NK-92 treated with Interleukin-12 subunit alpha and Interleukin-12 subunit beta, amount 100 ng/mL, for 24 hours (cell line): ENCODE data around the gene DCAF6.
"Not testable (repeated sequence)": the region's sequence is repeated elsewhere in the genome, so short reads cannot be mapped to it uniquely, and the experiment has no call there.

Experiments
- DNase-seq: peaks from one replicate; lab custom pipeline; 2025; lab: John Stamatoyannopoulos, UW

The DCAF6 gene, protein sequence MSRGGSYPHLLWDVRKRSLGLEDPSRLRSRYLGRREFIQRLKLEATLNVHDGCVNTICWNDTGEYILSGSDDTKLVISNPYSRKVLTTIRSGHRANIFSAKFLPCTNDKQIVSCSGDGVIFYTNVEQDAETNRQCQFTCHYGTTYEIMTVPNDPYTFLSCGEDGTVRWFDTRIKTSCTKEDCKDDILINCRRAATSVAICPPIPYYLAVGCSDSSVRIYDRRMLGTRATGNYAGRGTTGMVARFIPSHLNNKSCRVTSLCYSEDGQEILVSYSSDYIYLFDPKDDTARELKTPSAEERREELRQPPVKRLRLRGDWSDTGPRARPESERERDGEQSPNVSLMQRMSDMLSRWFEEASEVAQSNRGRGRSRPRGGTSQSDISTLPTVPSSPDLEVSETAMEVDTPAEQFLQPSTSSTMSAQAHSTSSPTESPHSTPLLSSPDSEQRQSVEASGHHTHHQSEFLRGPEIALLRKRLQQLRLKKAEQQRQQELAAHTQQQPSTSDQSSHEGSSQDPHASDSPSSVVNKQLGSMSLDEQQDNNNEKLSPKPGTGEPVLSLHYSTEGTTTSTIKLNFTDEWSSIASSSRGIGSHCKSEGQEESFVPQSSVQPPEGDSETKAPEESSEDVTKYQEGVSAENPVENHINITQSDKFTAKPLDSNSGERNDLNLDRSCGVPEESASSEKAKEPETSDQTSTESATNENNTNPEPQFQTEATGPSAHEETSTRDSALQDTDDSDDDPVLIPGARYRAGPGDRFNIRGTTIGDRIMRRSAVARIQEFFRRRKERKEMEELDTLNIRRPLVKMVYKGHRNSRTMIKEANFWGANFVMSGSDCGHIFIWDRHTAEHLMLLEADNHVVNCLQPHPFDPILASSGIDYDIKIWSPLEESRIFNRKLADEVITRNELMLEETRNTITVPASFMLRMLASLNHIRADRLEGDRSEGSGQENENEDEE

DNA sequence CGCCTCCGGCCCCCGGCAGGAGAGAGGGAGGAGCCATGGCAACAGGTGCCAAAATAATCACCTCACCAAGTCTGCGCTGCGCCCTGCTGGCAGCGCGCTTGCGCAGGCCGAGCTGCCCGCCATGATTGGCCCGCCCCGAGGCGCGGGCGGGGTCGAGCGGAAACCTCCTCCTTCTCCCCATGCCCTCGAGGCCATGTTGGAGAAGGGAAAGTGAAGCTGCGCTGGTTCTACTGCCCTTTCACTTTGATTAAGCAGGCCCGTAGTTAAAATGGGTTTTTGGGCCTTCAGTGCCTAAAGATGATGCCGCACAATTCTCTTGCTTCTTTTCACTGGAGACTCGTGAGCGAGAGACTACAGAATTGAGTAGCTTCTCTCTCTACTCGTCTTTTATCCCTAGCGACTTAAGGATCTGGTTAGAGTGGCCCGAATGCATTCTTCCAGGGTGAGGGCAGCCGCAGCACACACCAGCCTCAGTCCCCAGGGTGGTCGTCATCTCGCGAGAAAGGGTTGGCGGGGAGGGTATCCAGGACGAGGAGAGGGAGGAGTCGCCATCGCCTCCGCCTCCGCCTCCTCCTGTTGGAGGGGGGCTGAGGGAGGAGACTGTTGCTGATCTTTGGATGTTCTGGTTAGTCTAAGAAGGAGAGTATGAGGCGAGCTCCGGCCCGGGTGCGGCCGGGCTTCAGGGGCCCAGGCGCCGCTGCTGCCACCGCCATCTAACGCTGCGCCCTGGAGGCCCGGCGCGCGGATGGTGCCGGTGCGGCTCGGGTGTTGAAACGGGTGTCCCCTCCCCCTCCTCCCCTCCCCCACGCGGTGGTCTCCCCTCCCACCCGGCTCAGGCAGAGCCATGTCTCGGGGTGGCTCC lies at the start of gene DCAF6:
Gene DCAF6, plus strand, starts transcription at position 616 of the 862 bp plus-strand sequence. Its CDS starts 229 bp downstream, at position 845.
- DNase-seq: peak; percentile 96

DNA sequence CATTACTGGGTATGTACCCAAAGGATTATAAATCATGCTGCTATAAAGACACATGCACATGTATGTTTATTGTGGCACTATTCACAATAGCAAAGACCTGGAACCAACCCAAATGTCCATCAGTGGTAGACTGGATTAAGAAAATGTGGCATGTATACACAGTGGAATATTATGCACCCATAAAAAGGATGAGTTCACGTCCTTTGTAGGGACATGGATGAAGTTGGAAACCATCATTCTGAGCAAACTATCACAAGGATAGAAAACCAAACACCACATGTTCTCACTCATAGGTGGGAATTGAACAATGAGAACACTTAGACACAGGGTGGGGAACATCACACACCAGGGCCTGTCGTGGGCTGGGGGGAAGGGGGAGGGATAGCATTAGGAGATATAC lies 49.3 kb upstream of the DCAF6 start:
- DNase-seq: not testable (repeated sequence)

DNA sequence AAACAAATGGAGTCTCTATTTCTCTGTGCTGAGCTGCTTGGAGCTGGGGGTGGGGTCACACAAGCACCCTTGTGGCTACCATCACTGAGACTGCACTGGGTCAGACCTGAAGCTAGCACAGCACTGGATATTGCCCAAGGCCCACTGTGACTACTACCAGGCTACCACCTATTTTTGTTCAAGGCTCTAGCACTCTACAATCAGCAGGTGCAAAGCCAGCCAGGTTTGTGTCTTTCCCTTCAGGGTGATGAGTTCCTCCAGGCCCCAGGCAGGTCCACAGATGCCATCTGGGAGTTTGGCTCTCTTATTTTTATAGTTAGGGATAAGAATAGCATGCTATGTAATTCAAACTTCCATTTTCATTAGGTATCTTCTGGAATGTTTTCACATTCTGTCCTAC lies 46.1 kb upstream of the DCAF6 start:
- no peak for DNase-seq

DNA sequence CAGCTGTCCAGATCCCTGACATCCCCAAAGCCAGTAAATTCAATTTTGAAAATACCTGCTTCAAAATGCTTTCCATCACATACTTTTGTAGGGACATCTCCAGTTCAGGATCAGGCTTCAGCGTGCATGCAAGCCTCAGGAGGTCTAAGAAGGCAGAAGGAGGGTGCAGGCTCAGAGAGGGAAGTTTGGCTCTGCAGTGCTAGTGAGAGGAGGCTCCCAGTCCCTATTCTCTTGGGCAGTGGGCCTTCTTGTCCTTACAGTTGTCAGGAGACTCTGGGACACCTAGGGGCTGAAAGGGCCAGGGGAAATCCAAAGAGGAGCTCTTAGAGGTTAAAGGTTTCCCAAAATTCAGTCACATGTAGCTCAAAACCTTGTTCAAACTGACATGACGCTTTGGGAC lies 42.7 kb upstream of the DCAF6 start:
- no peak for DNase-seq

DNA sequence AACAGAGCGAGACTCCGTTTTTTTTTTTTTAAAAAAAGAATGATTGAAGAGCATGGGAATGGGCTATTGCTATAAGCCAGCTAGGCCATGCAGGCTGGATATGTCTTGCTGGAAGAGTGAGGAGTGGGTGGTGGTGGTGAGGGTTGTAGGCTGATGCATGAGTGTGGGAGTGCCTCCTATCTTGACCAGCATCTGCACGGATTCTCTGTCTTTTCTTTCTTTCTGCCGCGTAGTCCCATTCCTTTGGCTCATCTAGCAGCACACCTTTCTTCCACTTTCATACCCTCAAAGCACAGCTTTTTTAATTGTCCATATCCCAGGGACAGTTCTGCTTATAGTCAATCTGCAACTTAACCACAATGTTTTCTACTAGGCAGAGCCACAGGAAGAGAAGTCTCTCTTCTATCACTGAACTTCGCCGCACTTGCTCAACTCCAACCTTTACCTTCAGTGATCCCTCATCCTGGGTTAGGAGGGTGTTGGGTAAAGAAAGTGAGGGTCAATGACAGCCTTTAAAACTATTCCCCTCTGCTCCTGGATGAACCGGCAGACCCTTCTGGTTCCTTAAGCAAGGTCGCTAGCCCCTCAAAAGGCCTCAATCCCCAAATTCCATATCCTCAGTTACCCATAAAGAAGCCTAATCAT lies 37.8 kb upstream of the DCAF6 start:
- DNase-seq: no peak

DNA sequence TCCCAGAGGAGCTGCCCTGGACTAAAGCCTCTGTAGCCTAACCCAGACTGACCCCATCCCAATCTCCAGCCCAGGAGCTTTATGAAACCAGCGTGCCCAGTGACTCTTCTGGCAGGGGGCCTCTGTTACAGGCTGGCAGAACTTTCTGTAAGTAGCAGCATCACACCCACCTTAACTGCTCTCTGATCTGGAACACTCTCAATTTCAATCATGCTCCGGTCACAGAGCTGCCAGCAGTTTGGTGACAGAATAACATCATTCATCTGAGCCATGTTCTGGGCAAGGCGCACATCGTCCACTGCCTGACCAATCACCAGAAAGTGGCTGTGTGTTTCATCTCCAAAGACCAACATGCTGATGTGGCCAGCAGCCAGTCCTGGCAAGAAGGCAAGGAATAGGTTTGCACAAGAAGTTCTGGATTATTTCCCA lies 37.2 kb upstream of the DCAF6 start:
- no peak for DNase-seq

DNA sequence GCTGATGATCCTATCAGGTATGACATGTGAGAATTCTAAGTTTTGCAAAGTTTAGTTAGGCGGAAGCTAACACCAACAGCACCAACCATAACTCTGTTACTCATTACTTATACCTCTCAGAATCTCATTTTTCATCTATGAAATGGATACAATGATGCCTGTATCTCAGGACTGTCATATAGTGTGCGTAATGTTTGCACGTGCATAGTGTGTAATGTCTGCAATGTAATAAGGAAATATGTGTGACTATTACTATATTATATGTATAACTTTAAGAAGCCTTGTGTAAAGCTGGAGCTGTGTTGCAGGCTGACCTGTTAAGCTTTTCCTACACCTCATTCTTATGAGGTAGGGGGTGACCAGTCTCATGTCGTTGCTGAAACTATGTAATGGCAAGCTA lies 35.6 kb upstream of the DCAF6 start:
- DNase-seq: no peak

DNA sequence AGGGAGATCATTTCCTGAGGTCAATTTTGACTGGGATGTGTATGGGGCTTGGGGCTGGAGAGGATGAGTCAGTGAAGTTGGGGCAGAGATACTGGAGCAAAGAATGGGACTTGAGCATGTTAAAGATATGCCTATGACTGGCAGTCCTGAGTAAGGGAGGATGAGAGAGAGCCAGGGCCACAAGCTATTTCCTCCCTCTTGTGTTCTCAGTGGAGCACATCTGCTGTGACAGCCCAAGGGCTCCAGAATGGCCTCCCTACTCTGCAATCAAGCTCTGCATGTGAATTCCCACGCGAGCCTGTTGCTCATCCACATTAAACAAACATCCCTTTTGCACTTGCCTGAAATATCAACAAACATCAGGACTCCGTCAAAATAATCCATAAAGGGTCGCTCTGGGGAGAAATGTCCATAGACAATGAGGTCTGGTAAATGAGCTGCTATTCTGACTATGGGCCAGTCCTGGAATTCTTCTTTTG lies 31.8 kb upstream of the DCAF6 start:
- no peak for DNase-seq

DNA sequence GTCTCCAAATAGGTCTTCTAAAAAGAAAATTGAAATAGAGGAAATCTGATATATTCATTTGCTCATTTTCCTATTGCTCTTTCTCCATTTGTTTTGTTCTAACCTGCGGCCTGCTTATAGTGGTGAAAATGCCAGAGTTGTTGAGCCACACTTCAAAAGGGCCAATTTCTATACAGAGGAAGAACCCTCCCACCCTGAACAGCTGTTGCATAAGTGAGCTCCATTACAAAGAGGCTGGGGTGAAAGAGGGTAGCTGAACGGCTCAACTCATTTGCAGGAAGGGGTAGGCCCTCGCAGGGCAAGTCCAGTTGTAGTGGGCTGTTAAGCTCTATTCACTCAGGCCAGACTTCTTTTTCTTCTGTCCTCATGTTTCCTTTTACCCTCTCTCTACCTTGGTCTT lies 31.3 kb upstream of the DCAF6 start:
- DNase-seq: no peak

DNA sequence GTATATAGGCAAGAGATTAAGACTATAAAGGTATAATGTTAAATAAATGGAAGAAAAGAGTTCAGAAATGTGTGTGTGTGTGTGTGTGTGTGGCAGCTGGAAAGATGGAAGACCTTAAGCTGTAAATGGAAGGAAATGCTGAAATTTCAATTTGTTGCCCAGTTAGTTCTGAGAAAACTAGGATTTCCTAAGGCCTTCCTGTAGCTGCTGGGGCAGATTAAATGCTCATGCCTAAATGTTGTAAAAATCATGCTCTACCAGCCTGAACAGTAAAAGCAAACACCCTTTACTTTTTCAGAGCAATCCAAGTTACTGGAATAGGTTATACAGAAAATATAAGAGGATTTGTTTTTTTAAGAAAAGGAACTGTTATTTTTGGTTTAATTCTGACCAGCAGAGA lies 30.8 kb upstream of the DCAF6 start:
- no peak for DNase-seq

DNA sequence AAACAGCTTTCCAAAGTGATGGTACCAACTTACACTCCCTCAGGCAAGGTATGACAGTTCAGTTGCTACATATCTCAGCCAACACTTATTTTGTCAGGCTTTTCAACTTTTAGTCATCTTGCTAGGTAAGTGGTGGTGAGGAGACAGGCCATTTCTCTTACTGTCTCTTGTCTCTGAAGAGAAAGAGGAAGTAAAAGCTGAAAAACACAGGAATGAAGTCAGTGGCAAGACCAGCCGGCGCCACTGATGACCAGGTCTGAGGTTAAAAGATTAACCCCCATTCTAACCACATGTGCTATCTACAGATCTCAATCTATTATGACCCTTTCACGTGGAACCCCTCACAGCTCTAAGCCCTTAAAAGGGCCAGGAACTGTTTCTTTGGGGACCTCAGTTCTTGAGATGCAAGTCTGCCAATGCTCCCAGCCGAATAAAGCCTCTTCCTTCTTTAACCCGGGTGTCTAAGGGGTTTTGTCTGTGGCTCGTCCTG lies 26.7 kb upstream of the DCAF6 start:
- DNase-seq: no peak

DNA sequence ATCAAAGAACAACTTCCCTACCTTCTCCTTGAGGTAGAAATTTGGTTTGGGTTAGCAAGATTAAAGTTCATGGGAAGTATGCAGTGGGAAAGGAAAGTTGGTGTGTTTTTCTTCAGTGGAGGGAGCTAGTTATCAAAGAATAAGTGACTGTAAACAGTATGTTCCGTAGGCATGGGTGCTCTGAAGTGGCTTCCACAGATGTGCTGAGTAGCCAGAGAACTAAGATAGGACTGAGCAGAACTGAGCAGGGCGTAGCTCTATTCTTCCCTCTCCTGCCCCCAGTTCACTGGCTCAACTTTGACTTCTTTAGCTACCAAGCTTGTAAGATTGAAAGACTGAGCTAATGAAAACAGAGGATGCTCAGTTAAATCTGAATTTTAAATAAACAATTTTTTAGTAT lies 26.0 kb upstream of the DCAF6 start:
- DNase-seq: no peak

DNA sequence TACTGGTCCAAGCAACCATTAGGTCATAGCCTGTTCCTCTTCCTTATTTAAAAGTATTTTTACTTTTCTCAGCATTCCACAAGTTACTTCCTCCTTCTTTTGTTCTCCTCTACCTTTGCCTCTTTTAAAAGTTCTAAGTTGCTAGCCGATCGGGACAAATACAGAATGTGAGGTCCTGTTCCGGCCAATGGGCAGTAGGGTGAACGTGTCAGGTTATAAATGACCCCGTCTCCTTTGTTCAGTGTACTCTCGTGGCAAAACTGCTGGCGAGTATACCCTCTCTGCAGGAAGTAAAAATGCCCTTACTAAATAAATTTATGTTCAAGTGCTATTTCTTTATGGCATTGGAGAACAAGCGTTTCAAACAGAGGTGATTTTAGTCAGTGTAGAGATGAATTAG lies 25.1 kb upstream of the DCAF6 start:
- no peak for DNase-seq

DNA sequence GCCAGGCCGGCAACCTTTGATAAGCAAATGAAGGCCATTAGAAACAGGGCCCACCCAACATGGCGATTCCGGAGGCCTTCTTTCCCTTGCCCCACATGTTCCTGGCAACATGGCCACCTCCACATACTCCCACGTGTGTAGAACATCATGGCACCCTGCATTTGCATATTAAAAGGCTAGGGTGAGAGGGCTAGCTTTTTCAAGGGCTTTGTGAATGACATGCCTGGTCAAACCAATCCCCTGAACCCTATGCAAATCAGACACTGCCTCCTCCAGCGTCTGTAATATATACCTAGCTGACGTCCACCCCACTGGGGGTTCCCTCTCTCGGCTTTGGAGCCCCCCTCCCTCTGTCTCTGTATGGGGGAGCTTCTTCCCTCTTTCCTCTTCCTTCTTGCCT lies 24.2 kb upstream of the DCAF6 start:
- no peak for DNase-seq

DNA sequence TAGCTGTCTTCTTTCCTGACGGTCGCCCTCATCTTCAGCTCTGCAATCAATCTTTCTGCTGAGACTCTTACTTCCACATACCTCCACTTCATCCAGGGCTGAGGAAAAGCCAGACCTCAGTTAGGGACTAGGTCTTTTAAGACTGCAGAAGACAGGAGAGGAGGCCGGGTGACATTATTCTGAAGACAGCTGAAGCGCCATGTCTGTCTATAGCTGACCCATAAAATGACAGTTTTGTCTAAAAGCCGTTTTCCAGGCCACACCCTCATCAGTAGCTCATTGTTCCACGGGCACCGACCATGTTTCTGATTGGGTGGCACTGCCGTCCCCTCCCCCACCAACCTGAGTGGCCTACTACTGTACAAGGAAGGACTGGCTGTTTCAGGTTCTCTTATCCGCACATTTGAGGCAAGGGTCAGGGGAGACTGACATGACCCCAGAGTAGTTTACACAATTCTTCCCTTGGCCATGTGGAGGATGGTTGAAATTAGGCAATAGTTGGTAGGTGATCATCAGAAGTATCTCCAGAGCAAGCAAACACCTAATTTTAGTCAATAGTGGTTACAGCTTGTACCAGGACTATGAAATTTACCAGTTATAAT lies 22.5 kb upstream of the DCAF6 start, which contains the start of gene ADCY10:
Gene ADCY10, minus strand, starts transcription at position 240 of the 602 bp plus-strand sequence. CDS start 8,994 bp downstream, outside the sequence.
- DNase-seq: no peak

DNA sequence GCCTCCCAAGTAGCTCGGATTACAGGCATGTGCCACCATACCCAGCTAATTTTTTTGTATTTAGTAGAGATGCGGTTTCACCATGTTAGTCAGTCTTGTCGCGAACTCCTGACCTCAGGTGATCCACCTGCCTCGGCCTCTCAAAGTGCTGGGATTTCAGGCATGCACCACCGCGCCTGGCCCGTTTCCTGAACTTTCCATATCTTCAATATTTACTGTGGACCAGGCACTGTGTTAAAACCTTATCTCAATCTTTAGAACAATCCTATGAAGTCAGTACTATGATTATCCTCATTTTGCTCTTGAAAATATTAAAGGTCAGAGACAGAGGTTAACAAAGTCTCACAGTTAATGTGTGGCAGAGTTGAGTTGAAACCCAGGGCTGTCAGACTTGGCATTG lies 20.9 kb upstream of the DCAF6 start:
- no peak for DNase-seq

DNA sequence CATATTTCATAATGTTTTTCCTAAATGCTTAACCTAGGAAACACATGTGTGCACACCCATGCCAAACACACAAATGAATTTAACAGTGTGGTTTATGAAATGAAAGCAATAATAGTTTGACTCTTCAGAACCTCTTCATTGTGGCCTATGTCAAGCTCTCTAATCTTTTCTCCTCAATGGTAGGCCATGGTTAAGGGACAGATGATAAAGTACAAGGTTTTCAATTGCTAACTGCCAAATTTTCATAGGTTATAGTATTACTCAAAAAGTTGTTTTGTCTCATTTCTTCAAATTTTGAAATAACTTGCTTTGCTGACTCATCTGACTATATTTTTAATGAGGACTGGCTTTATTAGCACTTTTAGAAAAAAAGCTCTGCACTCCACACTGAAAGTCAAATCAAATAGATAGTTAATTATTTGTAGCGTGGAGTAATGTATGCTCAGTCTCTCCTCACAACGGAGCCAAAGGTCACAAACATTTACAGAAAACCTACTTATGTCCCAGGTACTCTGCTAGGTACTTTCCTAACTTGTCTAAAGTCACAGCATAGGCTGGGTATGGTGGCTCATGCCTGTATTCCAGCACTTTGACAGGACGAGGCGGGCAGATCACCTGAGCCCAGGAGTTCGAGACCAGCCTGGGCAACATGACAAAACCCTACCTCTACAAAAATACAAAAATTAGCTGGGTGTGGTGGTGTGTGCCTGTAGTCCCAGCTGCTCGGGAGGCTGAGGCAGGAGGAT lies 19.5 kb upstream of the DCAF6 start:
- no peak for DNase-seq

DNA sequence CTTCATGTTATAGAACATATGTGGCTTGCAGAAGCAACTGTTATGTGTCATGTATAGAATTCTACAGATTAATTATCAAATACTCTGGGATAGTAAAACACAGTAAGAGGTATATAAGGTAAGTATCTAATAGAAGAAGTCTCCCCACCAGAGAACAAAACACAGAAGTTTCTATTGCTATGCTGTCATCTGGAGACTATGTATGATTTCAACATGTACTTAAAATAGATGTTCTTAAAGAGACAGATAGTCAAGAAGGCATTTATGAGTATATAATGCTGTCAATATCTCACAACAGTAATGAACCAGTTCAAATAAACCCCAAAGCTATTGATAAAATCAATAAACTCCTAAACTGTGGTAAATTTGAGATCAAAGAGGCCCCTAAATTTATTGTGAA lies 14.5 kb upstream of the DCAF6 start:
- no peak for DNase-seq

DNA sequence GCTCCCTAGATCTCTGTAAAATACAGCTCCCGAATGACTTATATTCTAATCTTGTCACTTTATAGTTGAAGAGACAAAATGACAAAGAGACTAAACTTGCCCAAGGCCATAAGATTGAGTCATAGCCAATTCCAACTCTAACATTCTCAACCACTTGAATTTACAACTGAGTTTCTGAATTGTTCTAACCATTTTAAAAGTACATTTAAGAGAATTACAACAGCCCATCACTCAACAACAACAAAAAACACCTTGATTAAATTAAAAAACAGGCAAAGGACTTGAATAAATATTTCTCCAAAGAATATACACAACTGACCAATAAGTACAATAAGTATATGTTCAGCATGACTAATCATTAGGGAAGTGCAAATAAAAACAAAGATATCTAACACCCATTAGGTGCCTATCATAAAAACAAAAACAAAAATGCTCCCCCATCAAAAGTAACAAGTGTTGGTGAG lies 13.8 kb upstream of the DCAF6 start:
- no peak for DNase-seq
